Endothelial cell of umbilical vein (primary cell): ENCODE measurements around the gene BPIFB3. TPM values are rescaled to one million over a fixed set of nuclear protein-coding genes. Genes with fewer than 3 reads are reported as not detected.

Experiments
- BruUV-seq: library from RNA; stranded (reverse); fragments of 400-500 nt; replicated peaks from 2 replicates; lab custom pipeline; 2021; lab: Mats Ljungman, UMichigan
- CTCF ChIA-PET: fragments of 300-600, 350-600 bp; sonication (Branson Sonifier 250); formaldehyde crosslinking; loops from one replicate; lab custom pipeline; 2021; ENCODE audit warnings: antibody characterized with exemption, inconsistent platforms; lab: Charles Lee
- POLR2A ChIA-PET: fragments of 300-600, 350-600 bp; sonication (Branson Sonifier 250); formaldehyde crosslinking; loops from one replicate; lab custom pipeline; 2021; ENCODE audit warnings: antibody characterized with exemption, inconsistent platforms; lab: Charles Lee
- DNase-seq: peaks from one replicate; pipeline ENCODE4 v3.0.0-alpha.2; 2011; ENCODE audit warnings: low read depth, low spot score
- FAIRE-seq: peaks from 2 replicates; lab custom pipeline; 2011; peaks lifted over from hg19 to GRCh38; lab: Jason Lieb, UNC
- H2AFZ ChIP-seq: 2 replicates; pipeline ENCODE4 v1.6.0; 2012; ENCODE audit warnings: low read depth, low read length, control low read depth, inconsistent platforms
- H3K27ac ChIP-seq: 2 replicates; pipeline ENCODE4 v1.5.1; 2011; ENCODE audit warnings: low read depth, mild to moderate bottlenecking, control low read depth, low read length, moderate library complexity; ENCODE audit not compliant: insufficient read depth
- H3K27me3 ChIP-seq, 2 experiments: 2 replicates each; pipeline versions ENCODE4 v1.6.0 to v1.6.1; 2011; ENCODE audit warnings: low read length in 2 of 2, mixed read lengths in 1 of 2; ENCODE audit not compliant: control insufficient read depth in 2 of 2, insufficient read depth in 2 of 2
- H3K36me3 ChIP-seq, 2 experiments: 2 replicates in 1 of 2; 3 replicates in 1 of 2; pipeline ENCODE4 v1.5.1; 2011; ENCODE audit warnings: low read length in 2 of 2, mild to moderate bottlenecking in 1 of 2, moderate library complexity in 1 of 2; ENCODE audit not compliant: control insufficient read depth in 2 of 2, insufficient read depth in 2 of 2; ENCODE audit errors: extremely low read depth in 1 of 2
- H3K4me1 ChIP-seq: 3 replicates; pipeline ENCODE4 v1.5.1; 2011; ENCODE audit warnings: mild to moderate bottlenecking, low read length; ENCODE audit not compliant: control insufficient read depth, insufficient read depth; ENCODE audit errors: extremely low read depth
- H3K4me2 ChIP-seq: 2 replicates; pipeline ENCODE4 v1.6.1; 2011; ENCODE audit warnings: low read length, control low read depth, mixed read lengths; ENCODE audit not compliant: insufficient read depth
- H3K4me3 ChIP-seq, 3 experiments: fragments of 200-600 bp in 1 of 3; sonication (generic), shearing (Covaris generic) in 1 of 3; replicated peaks in 1 of 3; 2 replicates each; pipeline ENCODE4 v1.5.1; 2011 to 2016; ENCODE audit warnings: control low read depth in 3 of 3, low read length in 3 of 3, mild to moderate bottlenecking in 2 of 3, inconsistent platforms in 1 of 3, low read depth in 1 of 3, moderate library complexity in 1 of 3; ENCODE audit not compliant: insufficient read depth in 1 of 3
- H3K79me2 ChIP-seq: 2 replicates; pipeline ENCODE4 v1.6.0; 2012; ENCODE audit warnings: low read length, inconsistent platforms; ENCODE audit not compliant: control insufficient read depth, insufficient read depth
- H3K9ac ChIP-seq: replicated peaks from 2 replicates; pipeline ENCODE3; 2011; ENCODE audit warnings: low read length, control low read depth; ENCODE audit not compliant: insufficient read depth; ENCODE audit errors: extremely low read depth
- H3K9me1 ChIP-seq: replicated peaks from 3 replicates; pipeline ENCODE4 v1.6.0; 2011; ENCODE audit warnings: mild to moderate bottlenecking, low read length; ENCODE audit not compliant: control insufficient read depth, insufficient read depth; ENCODE audit errors: extremely low read depth
- H3K9me3 ChIP-seq: replicated peaks from 2 replicates; pipeline ENCODE4 v1.5.1; 2012; ENCODE audit warnings: low read length, inconsistent platforms; ENCODE audit not compliant: control insufficient read depth, insufficient read depth
- H4K20me1 ChIP-seq: replicated peaks from 2 replicates; pipeline ENCODE3; 2011; ENCODE audit warnings: mild to moderate bottlenecking, low read length; ENCODE audit not compliant: control insufficient read depth, insufficient read depth; ENCODE audit errors: extremely low read depth
- CTCF ChIP-seq, 2 donors: IDR thresholded peaks; 1 replicate in 1 of 2; 2 replicates in 1 of 2; pipeline ENCODE4 v1.5.1; 2011; ENCODE audit warnings: low read length in 2 of 2, mild to moderate bottlenecking in 2 of 2, moderate library complexity in 2 of 2, control low read depth in 1 of 2, inconsistent platforms in 1 of 2, low read depth in 1 of 2; ENCODE audit not compliant: insufficient read depth in 1 of 2; ENCODE audit errors: extremely low read depth in 1 of 2
- EZH2 ChIP-seq: IDR thresholded peaks from 2 replicates; pipeline ENCODE4 v1.6.1; 2012; ENCODE audit warnings: borderline replicate concordance, low read depth, mild to moderate bottlenecking, moderate library complexity, low read length, inconsistent platforms; ENCODE audit not compliant: severe bottlenecking
- FOS ChIP-seq: IDR thresholded peaks from 2 replicates; pipeline ENCODE4 v1.6.1; 2011; ENCODE audit warnings: mild to moderate bottlenecking, low read length, moderate library complexity, borderline replicate concordance; ENCODE audit not compliant: insufficient read depth
- GATA2 ChIP-seq: IDR thresholded peaks from 2 replicates; pipeline ENCODE4 v1.7.0; 2011; ENCODE audit warnings: low read depth, mild to moderate bottlenecking, moderate library complexity, mixed read lengths, low read length; ENCODE audit not compliant: insufficient read length, insufficient read depth
- MAX ChIP-seq: IDR thresholded peaks from 2 replicates; pipeline ENCODE4 v1.6.1; 2011; ENCODE audit not compliant: insufficient read depth, insufficient read length
- POLR2A ChIP-seq: IDR thresholded peaks from 2 replicates; pipeline ENCODE4 v1.6.1; 2012; ENCODE audit warnings: low read depth, mild to moderate bottlenecking, control low read depth, low read length
- POLR2AphosphoS5 ChIP-seq: IDR thresholded peaks from 2 replicates; pipeline ENCODE4 v1.6.1; 2012; ENCODE audit warnings: low read depth, mild to moderate bottlenecking, control low read depth, low read length, moderate library complexity; ENCODE audit not compliant: insufficient read depth
- dilution Hi-C: fragments of 300-500 bp; cut with MboI; formaldehyde crosslinking; loops from one replicate; pipeline ENCODE4 v1.15.0; 2019; ENCODE audit warnings: low sequenced_read_pairs; ENCODE audit not compliant: extremely low pct_ligation_motif_present
- intact Hi-C: fragments of 100-400 bp; cut with micrococcal nuclease; formaldehyde crosslinking; loops from one replicate; pipeline ENCODE4 v1.10.0; 2022
- polyA plus RNA-seq, 4 experiments: library from polyadenylated mRNA; depleted of rRNA in 3 of 4; stranded (reverse) in 3 of 4; unstranded in 1 of 4; fragments of >200 nt; gene quantifications; 2 replicates each; pipeline versions ENCODE4 v1.2.1 to v1.2.3, GENCODE V29; 2011 to 2012; ENCODE audit warnings: missing spikeins in 1 of 4
- total RNA-seq: library from RNA; stranded (reverse); gene quantifications from 2 replicates; pipeline ENCODE4 v1.2.3, GENCODE V29; 2021

Gene BPIFB3
- total and polyA plus RNA-seq, 2 donors (not counting 3 experiments of a cell fraction or from before 2014, with no cell fraction given), result not detected

DNA sequence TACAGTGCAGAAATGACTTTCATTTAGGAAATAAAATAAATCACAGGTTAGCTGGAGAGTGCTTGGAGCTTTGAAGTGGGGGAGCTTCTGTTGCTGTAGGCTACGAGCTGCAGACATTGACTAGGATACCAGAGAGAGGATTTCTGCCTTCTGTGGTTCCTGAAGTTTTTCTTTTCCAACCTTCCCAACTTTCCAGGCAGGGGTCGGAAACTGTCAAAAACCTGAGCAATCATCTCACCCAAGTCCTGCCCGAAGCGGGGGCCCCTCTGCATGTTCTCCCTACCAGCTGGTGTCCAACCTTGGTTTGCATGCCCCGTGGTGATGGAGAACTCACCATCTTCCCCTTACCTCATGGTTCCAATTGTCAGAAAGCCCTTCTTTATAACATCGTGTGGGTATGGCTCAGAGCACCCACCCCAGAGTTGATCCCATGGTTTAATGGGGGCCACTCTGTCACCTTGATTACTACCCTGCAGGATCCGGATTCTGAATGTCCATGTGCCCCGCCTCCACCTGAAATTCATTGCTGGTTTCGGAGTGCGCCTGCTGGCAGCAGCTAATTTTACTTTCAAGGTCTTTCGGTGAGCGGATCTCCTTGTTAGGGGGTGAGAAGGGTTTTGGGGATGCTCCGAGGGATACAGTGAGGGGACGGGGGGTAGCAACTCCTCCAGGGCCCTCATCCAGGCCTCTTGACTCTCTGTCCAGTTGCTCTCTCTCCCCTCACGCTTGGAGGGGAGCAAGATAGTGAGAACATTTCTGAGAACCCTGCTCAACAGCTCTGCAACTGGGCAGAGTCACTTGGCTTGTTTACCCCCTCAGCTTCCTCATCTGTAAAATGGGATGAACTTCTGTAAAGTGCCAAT, 41.1 kb upstream of the BPIFB3 start:
- no TSS peak for BruUV-seq

More for the DNA sequence above, 41.1 kb upstream of the BPIFB3 start:
- TF ChIP-seq POLR2A (no peak), CTCF (IDR thresholded peaks at IDR 0.05; ENCODE audit: extremely low read depth in 1 of 2, insufficient read depth in 1 of 2, low read depth in 1 of 2, low read length in 2 of 2) (no peak), POLR2AphosphoS5 (no peak), FOS (no peak), MAX (no peak), EZH2 (no peak), GATA2 (no peak)
- Histone ChIP-seq H3K36me3 (no peaks in the 10 kb centered on the region), H3K27ac (no peak overlapping the region), H3K27me3 (no peaks in the 10 kb centered on the region), H3K9me1 (no peaks in the 10 kb centered on the region), H4K20me1 (no peaks in the 10 kb centered on the region), H3K4me3 (no peak overlapping the region), H2AFZ (no peak overlapping the region), H3K4me1 (no peaks in the 10 kb centered on the region), H3K4me2 (no peak overlapping the region), H3K9ac (no peak overlapping the region), H3K9me3 (no peaks in the 10 kb centered on the region), H3K79me2 (no peaks in the 10 kb centered on the region)
- no peak for DNase-seq
- ChIA-PET POLR2A (no interaction called here), CTCF (interaction anchor here (1.3 to 1.5 kb wide), 3 partner anchors 26 to 110 kb away, joined by 3 to 5 read pairs (median 4); no protein-coding TSS in a partner anchor)
- dilution Hi-C loops, result no loop called here
- intact Hi-C loops, result no loop called here
- no peak for FAIRE-seq
